Body of pancreas (tissue), 4 donors: ENCODE measurements around the gene TP53TG5.

Experiments used
- CTCF ChIP-seq, 7 experiments: fragments of 450-650 bp in 4 of 7; fragments of 200-600 bp in 3 of 7; sonication (generic) in 3 of 7; IDR thresholded peaks; one replicate each; pipeline ENCODE4 v1.5.1; 2016 to 2019; ENCODE audit warnings: antibody characterized with exemption in 7 of 7
- POLR2A ChIP-seq, 3 donors: fragments of 450-650 bp; IDR thresholded peaks; one replicate each; pipeline ENCODE4 v1.6.1; 2016; ENCODE audit warnings: antibody characterized with exemption in 3 of 3, mild to moderate bottlenecking in 2 of 3

- TF ChIP-seq CTCF (IDR thresholded peaks at IDR 0.05) (no peak), POLR2A (IDR thresholded peaks at IDR 0.05) (peak; percentile 54 to 88 (median 82))
Measured at GRCh38 chr20:45340236-45340847, 37.8 kb downstream of the TP53TG5 start.
